Stimulated activated CD4-positive, alpha-beta T cell treated with anti-CD3 and anti-CD28 coated beads, Interleukin-1b, Interleukin-23, amount 100 ng/mL, for 1 hour (primary cell): Measurements from ENCODE around the gene CXorf65.

Experiments used
- DNase-seq, 2 donors: peaks; one replicate each; pipeline ENCODE4 v3.0.0-alpha.2; 2020; ENCODE audit warnings: low read depth in 2 of 2

Gene CXorf65

DNA sequence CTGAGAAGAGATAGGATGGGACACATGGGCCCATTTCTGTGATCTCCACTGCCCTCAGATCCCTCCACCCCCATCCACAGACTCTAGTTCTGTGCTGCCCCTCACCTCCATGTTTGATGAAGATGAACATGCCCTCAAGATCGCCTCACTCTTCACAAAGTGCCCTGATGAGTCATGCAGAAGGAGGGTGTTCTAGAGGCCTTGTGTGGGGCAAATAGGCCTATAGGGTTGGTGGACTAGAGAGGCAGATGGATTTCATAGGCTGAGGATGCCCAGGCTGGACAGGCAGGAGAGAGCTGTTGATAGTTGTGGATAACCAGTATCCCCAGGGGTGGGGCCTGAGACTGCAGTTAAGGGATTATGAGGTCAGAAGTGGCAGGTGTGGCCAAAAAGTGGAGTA lies at the start of gene CXorf65:
CXorf65 (minus strand) TSS at position 314 of the 400 bp plus-strand sequence; CDS start at position 130, 184 bp downstream.
- DNase-seq = no peak

DNA sequence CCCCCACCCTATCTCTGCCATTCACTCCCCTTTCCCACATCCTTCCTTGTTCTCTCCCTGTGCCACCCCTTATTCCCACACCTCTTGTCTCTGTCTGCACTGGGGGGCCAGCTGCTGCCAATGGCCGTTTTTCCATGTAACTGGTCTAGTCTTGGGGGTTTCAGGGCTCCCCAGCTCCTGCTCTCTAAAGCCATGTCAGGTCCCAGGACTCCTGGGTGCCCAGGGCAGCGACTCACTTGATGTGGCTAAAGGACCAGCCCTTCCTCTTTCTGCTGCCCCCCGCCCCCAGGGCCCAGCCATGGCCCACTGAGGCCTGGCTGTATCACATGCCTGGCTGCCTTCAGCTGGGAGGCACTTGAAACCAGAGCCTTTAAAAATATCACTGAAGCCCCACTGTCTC lies 48.1 kb upstream of the CXorf65 start:
- DNase-seq = no peak

DNA sequence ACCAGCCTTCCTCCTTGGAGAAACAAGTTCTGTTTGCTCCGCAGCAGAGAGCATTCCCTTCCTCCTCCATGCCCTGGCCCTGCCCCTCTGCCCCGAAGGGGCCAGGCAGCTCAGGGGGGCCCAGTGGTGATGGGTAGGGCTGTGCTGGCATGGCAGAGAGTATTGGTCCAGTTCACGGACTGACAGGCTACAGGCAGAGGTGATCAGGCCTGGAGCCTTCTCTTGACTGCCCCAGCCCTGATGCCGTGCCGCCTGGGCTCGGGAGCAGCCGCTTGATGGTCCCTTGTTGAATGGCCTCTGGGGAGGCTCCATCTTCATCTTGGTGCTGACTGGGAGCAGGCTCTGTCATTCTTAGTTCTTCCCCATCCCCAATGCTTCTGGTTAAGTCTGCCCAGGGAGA lies 47.7 kb upstream of the CXorf65 start:
- DNase-seq = no peak

DNA sequence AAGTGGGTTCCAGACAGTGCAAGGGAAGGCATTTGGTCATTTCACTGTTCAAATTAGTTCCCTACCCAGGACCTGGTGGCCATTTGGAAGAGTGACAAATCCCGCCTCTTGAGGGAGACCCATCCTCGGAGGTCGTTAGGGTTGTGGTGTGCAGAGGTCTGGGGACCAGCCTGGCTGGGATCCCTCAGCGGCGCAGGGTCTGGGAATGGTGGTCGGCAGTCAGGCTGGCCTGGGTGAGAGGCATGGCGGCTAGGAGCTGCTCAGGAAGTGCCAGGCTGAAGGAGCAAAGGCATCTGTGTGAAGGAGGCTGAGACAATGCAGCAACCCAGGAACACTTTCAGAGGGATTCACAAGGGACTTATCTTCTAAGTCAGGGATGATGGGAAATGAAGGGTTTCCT lies 44.8 kb upstream of the CXorf65 start:
- no peak for DNase-seq

DNA sequence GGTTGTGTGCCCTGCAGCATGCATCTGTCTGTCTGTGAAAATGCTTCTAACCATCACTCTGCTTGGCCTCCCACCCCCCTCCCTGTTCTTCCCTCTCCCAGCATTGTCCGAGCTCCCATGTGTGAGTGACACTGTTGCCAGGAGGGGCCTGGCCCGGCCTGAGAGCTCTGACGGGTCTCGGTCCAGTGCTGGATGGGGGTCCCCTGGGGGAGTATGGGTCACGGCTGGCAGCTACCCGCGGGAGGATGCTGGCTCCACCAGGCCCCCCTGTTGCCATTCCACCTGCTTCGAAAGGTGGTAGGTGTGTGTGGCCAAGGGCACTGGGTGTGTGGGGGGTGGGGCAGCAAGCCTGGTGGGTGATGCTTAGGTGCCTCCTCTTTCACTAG lies 41.7 kb upstream of the CXorf65 start:
- DNase-seq = no peak

DNA sequence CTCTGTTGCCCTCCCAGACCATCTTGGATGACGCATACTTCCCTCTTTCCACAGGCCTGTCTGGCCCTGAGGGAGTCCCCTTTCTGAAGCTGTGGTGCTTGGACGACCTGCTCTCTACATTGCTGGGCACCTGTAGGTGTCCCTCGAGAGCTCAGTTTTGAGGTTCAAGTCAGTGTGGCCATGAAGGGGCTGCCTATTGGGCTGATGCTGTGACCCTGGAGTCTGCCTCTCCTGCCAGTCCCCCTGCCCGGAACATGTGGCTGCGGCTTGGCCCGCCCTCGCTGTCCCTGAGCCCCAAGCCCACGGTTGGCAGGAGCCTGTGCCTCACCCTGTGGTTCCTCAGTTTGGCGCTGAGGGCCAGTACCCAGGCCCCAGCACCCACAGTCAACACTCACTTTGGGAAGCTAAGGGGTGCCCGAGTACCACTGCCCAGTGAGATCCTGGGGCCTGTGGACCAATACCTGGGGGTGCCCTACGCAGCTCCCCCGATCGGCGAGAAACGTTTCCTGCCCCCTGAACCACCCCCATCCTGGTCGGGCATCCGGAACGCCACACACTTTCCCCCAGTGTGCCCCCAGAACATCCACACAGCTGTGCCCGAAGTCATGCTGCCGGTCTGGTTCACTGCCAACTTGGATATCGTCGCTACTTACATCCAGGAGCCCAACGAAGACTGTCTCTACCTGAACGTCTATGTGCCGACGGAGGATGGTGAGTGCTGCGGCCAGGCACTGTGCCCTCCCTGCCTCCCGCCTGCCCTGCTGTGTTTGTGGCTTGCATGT lies 41.1 kb upstream of the CXorf65 start:
- DNase-seq = no peak

DNA sequence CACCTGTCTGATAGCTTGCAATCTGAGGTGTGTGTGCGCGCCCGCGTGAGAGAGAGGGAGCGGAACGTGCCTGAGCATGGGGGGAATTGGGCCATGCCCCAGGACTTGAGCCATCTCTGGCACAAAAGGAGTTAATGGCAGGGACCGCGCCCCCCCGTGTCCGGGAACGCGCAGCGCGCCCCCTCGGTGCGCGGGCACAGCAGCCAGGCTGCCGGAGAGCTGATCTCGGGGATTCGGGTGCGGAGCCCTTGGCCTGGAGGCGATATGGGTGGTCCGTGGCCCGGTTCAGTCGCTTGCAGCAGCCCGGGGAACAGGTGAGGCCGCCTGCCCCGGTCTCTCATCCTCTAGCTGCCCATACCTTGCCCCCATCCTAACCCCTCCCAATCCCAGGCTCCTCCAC lies 38.1 kb upstream of the CXorf65 start, which contains the start of gene NLGN3:
NLGN3 (plus strand) TSS at position 191 of the 400 bp plus-strand sequence. CDS start 2,909 bp downstream, outside the sequence.
- DNase-seq = no peak

DNA sequence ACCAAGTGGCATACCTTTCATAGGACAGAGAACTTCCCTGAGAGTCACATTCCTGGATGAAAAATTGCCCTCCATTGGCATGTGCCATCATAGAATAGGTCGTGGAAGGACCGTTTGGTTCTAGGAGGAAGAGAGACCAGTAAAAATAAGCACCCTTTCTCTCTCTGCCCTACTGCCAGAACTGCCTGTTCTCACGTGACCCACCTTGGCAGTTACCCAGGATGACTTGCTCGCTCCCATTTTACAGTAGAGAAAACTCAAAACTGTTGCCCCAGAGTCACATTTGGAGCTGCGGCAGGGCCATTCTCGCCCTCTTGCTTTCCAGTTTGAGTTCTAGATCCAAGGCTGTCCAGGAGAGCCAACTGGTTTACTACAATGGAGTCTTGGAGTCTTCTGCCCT lies 37.0 kb upstream of the CXorf65 start:
- no peak for DNase-seq

DNA sequence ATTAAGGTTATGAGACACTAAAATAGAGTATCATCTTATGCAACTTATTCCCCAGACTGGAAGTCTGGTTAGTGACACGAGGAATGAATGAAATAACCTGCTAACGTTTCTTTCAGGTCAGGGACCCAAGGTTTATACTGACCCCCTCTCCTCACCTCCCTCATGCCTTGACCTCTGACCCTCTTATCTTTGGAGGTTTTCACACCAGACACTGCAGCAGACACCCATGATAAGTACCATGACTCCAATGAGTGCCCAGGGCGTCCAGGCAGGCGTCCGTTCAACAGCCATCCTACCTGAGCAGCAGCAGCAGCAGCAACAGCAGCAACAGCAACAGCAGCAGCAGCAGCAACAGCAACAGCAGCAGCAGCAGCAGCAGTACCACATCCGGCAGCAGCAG lies 33.9 kb upstream of the CXorf65 start:
- DNase-seq = no peak

DNA sequence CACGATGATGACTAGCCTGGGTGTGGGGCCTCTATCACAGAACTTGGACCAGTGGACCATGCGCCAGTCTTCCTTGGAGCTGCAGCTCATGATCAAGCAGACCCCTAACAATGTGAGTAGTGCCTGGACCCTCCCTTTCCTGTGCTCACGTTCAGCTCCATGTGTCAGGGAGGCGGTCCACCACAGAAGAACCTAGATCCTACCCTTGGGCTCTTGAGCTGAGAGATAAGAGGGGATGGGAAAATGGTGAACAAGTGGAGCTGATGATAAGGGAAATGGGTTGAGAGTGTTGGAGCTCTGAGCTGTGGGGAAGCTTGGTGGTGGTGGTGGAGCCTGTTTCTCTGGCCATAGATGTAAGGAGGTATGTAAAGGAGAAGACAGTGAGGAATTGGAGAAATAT lies 25.0 kb upstream of the CXorf65 start:
- DNase-seq = no peak

DNA sequence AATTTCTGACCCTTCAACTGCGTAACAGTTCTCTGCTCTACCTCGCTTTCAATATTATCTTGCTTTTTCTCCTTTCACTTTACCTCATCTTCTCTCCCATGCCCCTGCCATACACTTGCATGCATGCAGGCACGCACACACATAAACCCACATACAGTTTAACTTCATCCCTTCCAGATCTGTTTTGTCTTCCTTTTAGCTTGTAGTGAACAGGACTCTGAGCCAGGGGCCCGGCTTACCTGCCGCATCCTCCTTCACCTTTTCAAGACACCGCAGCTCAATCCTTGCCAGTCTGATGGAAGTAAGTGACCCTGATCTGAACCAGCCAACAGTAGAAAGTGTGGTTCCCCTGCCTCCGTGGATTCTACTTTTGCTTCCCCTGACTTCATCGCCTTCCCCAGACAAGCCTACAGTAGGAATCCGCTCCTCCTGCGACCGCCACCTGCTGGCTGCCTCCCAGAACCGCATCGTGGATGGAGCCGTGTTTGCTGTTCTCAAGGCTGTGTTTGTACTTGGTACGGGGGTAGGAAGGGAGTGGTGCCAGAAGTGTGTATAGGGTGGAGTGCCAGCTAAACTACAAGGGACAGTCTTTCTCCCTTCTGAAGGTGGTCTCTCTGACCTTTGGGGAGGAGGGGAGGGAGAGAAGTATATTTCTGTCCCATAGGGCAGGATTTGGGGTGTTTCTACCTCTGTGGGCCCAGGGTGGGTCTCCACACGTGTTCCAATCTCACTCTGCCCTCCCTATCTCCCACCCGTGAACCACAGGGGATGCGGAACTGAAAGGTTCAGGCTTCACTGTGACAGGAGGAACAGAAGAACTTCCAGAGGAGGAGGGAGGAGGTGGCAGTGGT lies 22.6 kb upstream of the CXorf65 start:
- DNase-seq = peak; percentile 46 to 48

DNA sequence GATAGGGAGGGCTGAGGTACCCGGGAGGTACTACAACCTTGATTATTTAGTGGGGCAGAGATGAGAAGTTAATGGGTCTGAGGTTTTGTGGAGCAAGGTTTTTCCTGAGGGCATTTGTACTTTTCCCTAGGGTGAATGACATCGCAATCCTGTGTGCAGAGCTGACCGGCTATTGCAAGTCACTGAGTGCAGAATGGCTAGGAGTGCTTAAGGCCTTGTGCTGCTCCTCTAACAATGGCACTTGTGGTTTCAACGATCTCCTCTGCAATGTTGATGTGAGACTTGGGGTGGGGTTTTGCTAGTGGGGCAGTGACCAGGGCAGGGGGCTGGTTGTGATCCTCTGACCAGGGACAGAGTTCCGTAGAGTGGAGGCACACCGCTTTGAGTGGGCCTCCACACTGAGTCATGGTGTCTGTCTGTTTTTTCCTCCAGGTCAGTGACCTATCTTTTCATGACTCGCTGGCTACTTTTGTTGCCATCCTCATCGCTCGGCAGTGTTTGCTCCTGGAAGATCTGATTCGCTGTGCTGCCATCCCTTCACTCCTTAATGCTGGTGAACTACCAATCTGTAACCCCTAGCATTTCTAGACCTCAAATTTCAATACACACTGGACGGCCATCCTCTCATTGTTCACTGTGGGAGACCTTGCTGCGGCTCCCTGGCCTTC lies 21.8 kb upstream of the CXorf65 start:
- no peak for DNase-seq

DNA sequence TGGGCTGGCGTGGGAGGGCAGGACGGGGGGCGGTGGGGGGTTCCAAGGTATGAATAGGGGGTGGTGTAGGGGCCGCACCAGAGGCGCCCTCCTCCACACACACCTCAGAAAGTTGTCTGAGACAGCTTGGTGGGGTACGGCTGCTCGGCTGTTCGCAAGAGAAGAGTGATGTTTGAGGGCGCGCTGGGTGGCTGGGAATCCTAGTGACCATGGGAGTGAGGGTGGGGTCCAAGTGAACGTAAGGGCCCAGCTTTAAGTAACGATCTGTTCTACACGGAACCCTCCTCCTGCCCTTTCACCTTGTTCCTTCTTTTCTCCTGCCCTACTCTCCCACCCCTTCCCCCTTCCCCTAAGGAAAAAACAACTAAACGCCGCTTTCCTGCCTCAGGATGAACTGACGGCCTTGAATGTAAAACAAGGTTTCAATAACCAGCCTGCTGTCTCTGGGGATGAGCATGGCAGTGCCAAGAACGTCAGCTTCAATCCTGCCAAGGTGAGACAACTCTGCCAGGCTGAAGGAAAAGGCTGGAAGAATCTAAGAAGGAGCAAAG lies 12.5 kb upstream of the CXorf65 start:
- no peak for DNase-seq

DNA sequence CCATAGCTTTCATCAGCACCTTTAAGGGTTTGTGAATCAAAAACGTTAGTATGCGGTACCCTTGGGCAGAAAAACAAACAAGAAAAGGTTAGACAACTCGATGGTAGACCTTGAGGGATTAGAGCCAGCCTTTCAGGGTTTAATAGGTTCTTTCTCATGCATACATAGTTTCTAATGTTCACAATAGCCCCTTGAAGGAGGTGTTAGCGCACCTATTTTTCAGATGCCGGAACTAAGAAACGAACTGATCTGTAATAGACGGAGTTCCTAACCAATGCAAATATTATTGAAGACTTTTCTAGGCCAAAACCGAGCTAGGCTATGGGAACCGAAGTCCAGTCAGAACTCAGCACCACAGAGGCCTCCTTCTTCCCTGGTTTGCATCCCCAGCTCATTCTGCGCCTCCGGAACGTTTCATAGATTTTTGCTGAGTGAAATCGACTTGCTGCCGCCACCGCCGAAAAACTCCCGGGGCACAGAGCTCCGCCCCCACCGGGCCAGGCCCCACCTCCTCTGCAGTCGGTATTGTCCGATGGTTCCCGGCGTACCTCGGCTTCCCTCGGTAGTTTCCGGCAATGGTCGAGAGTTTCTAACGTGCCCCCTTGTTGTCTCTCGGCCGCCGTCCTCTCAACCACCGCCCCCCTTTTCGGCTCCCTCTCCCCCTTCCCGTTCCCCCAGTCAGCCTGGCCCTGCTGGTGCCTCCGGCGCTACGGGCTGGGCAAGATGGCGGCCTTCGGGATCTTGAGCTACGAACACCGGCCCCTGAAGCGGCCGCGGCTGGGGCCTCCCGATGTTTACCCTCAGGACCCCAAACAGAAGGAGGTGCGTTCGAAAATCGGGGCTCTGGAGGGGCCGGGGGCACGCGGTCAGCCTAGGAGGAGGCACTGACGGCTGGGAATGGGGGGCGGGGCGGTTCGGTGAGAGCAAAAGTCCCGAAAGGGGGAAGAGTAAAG lies 11.8 kb upstream of the CXorf65 start, which contains the start of gene MED12:
MED12 (plus strand) TSS at position 565 of the 953 bp plus-strand sequence; CDS start at position 724, 159 bp downstream.
- DNase-seq = peak; percentile 42 to 77

DNA sequence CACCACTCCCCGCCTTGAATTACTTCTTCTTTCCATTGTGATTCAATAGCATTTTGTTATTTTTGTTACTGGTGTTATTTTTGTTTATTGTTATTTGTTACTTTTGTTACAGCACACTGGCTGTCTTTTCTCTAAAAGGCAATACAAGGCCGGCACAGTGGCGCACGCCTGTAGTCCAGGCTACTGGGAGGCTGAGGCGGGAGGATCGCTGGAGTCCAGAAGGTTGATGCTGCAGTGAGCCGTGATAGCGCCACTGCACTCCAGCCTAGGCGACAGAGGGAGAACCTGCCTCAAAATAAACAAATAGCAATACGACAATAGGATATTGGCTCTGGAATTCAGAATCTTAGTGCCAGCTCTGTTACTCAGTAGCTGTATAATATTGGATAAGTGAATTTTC lies 10.8 kb upstream of the CXorf65 start:
- DNase-seq = no peak

DNA sequence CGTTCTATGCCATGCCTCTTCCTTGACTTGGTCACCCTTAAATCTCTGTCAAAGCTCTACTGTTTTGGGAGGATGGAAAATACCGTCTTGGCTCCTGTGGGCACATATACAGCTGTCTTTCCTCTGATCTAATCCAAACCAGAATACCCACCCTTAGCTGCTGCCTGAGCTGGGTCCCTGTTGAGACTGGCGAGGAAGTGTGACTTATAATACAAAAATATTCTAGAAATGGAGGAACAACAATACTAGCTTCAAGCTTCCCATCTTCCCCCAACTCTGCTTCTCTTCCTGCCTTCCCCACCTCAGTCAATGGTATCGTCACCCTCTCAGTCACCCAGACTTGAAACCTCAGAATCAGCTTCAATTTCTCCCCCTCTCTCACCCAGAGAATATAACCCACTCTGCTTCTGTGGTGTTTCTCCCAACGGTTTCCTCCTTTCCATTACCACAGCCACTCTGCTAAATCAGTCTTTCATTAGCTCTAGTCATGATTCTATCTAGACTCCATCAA lies 5.4 kb upstream of the CXorf65 start:
- no peak for DNase-seq

DNA sequence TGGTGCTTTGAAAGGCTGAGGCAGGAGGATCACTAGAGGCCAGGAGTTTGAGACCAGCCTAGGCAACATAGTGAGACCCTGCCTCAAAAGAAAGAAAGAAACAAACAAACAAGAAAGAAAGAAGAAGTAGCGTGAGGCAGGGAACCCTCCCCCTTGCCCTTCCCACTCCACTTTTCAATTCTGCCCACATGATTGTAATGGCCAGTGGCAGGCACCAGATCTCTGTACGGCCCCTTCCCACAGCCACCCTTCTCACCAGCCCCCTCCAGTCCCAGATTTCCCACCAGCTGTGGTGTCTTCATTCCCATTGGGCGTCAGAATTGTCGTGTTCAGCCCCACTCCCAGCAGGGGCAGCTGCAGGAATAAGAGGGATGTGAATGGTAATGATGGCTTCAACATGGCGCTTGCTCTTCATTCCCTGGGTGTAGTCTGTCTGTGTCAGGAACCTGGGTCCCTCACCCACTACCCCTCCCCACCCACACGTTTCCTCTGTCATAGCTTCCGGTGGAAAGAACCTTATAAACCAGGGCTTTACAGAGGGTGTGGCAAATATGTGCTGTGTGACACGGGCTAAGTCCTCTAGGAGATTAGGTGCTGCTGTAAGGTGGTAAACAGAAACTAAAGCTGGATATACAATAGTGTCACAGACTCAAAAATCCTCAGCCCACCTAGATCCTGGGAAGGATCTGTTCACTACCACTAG lies 4.8 kb upstream of the CXorf65 start, which contains the start of gene IL2RG:
IL2RG (minus strand) TSS at position 437 of the 703 bp plus-strand sequence; CDS start at position 399, 38 bp downstream.
- peak in 1 of 2 donors; percentile 59 for DNase-seq

DNA sequence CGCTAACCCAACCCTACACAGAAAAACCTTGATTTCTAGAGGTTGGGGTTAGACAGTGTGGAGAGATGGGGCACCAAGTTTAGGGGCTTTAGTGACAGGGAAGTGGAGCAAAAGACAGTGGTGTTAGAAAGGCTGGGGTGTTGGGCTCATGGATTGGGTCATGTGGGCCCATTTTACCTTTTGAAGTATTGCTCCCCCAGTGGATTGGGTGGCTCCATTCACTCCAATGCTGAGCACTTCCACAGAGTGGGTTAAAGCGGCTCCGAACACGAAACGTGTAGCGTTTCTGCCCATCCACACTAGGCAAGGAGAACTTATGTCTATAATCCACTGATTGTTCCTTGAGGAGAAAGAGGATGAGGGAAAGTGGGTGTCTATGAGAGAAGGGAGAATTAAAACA lies 2.5 kb upstream of the CXorf65 start:
- DNase-seq = no peak

DNA sequence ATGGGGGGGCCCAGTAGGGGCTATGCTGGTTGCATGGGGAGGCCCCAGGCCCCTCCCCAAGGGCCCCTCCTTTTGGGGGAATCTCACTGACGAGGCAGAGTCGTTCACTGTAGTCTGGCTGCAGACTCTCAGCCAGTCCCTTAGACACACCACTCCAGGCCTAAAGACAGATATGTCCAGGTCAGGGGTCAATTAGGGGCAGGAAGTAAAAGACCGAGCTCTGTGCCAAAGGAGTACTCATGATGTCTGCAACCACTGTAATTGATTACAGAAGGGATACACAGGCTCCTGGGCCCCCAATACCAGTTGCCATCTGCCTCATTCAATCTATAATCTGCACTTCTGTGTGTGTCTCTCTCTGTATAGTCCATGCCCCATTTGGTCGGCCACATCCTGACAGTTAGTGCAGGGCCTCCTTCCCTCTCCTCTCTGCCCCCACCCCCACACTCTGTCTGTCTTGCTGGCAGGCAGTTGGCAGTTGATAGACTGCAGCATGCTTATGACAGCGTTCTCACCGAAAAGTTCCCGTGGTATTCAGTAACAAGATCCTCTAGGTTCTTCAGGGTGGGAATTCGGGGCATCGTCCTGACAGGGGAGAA lies 1.3 kb upstream of the CXorf65 start:
- DNase-seq = no peak
